ENCODE measurements around the gene CDKN1A.
"Not testable (repeated sequence)": the region's sequence is repeated elsewhere in the genome, so short reads cannot be mapped to it uniquely, and the experiment has no call there.

The CDKN1A gene

DNA sequence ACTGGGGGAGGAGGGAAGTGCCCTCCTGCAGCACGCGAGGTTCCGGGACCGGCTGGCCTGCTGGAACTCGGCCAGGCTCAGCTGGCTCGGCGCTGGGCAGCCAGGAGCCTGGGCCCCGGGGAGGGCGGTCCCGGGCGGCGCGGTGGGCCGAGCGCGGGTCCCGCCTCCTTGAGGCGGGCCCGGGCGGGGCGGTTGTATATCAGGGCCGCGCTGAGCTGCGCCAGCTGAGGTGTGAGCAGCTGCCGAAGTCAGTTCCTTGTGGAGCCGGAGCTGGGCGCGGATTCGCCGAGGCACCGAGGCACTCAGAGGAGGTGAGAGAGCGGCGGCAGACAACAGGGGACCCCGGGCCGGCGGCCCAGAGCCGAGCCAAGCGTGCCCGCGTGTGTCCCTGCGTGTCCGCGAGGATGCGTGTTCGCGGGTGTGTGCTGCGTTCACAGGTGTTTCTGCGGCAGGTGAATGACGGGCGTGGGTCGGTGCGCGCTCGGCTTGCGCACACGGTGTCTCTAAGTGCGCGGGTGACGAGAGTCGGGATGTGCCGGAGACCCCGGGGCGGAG lies at the start of gene CDKN1A:
Gene CDKN1A (plus strand): TSS at position 227 of the 555 bp plus-strand sequence. CDS start 5,388 bp downstream, outside the sequence.
- DNase-seq (ENCODE audit: low read depth, low spot score): peak; percentile 63

DNA sequence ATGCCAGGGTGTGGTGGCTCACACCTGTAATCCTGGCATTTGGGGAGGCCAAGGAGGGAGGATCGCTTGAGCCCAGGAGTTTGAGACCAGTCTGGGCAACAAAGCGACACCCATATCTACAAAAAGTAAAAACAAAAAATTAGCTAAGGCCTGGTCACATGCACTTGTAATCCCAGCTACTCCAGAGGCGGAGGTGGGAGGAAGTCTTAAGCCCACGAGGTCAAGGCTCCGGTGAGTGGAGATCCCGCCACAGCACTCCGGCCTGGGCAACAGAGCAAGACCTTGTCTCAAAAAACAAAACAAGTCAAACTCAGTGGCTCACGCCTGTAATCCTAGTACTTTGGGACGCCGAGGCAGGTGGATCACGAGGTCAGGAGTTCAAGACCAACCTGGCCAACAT lies 48.7 kb upstream of the CDKN1A start:
- no peak for DNase-seq (ENCODE audit: low read depth, low spot score)

DNA sequence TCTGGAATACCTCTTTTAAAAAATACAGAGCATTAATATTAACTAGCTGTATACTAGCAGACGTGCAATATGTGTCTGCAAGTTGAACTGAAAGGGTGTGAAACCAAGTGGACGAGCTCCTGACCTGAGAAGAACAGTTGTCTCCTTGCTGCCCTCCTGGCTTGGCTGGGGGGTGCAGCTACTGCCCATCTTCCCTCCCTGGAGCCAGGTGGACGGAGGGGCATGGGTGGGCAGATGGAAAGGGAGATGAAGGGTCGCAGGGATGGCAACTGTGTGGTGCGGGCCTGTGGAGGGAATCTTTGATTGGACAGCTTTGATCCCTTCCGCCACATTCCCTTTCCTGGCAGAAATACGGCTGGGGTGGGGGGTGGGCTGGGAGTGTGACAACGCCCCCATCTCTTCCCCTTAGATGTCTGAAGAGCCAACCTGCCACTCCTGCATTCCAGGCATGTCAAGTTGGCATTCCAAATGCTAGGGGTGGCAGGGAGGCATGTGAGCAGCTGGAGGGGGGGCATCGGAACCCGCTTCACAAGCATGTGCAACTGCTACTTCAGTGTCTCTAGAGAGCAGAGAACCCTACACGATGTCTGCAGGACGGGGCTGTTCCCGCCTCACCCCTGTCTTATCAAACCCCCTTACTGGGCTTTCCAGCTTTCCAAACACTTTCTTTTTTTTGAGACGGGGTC lies 47.0 kb upstream of the CDKN1A start:
- DNase-seq (ENCODE audit: low read depth, low spot score): no peak

DNA sequence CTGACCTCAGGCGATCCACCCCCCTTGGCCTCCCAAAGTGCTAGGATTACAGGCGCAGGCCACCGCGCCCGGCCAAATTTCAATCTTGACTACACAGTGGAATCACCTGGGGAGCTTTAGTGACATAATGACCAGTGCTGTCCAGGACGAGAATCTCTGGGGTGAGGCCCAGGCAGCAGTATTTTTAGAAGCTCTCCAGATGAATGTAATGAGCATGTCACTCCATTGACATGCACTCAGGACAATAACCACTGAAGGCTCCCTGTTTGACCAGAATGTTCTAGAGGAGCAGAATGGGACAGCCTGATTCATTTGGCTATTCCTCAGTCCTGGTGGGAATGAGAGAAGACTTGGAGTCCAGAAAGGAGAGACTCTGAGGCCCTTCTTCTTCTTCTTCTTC lies 45.1 kb upstream of the CDKN1A start:
- no peak for DNase-seq (ENCODE audit: low read depth, low spot score)

DNA sequence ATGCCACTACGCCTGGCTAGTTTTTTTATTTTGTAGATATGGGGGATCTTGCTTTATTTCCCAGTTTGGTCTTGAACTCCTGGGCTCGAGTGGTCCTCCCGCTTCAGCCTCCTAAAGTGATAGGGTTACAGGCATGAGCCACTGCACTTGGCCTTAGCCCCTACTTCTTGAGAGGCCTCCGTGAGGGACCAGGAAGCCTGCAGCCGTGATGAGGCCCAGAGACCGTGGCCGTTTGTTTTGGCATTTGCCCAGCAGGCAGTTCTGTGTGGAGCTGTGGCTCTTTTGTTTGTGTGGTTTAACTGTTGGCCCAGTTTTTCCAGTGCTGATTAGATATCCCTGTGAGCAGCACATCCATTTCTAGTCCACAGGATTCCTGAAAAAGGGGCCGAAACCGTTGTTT lies 44.6 kb upstream of the CDKN1A start:
- peak; percentile 71 for DNase-seq (ENCODE audit: low read depth, low spot score)

DNA sequence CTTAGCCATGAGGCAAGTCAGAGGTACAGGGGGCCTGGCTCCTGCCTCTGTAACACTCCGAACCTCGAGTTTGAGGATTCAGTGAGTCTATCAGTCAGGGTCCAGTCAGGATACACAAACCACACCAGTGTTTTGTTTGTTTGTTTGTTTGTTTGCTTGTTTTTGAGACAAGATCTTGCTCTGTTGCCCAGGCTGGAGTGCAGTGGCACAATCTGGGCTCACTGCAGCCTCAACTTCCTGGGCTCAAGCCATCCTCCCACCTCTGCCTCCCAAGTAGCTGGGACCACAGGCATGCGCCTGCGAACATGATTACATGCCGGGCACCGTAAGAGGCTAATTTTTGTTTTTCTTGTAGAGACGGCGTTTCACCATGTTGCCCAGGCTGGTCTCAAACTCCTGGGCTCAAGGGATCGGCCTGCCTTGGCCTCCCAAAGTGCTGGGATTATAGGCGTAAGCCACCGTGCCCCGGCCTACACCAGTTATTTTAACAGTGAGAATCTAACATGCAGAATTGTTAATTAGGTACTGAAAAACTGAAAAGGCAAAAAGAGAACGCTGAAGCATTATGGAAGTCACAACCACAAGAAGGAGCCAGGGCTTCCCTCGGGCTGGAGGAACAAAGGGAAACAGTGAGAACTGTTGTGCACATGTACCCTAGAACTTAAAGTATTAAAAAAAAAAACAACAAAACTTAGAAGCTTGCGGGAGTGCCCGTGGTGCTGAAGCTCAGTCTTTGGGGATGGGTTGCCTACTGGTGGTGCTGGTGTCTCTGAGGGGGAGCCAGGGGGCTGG lies 44.0 kb upstream of the CDKN1A start:
- DNase-seq (ENCODE audit: low read depth, low spot score): no peak

DNA sequence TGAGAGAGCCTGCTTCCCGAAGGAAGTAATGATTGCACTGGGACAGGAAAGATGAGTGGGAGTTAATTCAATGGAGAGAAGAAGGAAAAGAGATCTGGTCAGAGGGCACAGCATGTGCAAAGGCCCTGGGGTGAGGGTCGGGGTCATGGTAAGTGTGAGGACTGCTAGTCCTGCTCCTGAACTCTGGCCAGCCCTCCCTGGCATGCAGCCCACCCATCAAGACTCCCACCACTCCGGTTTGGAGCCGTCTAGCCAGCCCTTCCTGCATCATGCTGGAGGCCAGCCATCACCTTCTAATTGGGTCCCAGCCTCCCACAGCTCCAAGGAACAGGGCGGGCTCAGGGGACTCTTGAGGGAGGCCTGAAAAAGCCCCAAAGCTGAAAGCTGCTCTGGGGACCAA lies 42.2 kb upstream of the CDKN1A start:
- DNase-seq (ENCODE audit: low read depth, low spot score): no peak

DNA sequence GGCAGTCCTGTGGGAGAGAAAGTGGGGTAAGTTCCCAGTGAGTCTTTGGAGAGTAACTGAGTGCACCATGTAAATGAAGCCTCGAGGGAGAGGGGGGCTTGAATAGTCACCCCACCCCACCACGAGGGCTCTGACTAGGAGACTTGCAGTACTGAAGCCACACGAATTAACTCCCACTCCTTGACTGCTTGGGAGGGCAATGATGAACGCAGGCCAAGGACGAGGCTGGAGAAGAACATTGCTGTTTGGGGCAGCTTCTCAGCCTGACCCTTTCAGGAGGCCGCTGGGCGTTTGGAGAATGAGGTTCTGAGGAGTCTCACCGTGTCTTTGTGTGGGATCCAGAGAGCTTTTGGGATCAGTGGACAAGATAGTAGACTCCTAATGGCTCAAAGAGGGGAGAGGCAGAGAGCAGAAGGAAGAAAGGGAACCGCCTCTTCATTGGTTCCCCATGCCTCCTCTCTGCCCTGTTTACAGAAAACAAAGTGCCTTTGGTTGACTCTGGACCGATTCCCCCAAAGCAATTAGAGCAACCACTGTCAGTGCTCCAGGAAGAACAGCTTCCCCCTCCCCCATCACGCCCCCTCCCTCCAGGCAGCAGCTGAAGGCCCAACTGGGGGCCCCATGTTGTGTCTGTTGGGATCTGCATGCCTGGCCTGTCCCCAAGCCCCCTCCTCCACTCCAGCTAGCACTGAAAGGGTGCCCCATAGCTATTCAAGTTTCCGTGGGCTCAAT lies 41.7 kb upstream of the CDKN1A start:
- DNase-seq (ENCODE audit: low read depth, low spot score): no peak

DNA sequence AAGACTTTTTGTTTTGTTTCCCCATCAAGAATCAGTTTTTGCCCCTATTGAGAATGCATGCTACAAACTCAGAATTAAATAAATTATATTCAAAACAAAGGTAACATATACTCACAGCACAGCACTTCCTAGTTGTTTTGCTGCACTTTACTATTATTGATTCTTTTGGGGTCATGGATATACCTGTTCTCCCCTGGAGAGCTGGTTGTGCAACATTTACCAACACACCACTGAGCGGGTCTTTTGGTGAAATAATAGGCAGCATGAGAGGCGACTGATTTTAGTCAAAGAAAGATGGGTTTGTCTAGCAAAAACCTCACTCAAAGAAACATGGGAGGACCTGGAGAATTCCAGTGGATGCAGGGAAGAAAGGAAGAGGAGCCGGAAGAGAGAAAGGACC lies 39.9 kb upstream of the CDKN1A start:
- no peak for DNase-seq (ENCODE audit: low read depth, low spot score)

DNA sequence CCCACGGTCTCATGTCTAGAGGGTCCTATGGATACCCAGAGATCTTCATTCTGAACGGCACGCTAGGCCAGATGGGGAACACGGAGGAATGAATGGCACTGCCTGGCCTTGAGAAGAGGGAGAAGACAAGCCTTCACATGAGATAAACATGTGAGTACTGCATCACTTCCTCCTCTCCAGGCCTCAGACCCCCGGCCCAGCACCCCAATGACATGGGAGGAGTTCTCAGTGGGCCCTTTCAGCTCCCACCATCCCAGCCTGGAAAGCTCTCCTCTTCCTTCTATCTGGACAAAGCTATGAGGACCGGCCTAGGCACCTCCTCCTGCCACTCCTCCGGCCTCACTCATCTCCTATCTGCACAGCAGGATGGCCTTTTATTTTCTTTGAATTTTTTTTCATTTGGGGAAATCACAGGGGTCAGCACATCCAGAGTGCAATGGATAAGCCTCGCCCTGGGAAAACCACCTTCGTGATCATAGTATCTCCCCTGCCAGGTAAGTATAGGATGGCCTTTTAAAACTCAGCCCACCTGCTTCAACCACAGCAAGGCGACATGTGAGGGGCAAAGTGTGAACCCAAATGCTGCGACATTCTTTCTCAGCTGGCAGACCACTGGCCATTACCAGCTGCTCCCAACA lies 39.2 kb upstream of the CDKN1A start:
- no peak for DNase-seq (ENCODE audit: low read depth, low spot score)

DNA sequence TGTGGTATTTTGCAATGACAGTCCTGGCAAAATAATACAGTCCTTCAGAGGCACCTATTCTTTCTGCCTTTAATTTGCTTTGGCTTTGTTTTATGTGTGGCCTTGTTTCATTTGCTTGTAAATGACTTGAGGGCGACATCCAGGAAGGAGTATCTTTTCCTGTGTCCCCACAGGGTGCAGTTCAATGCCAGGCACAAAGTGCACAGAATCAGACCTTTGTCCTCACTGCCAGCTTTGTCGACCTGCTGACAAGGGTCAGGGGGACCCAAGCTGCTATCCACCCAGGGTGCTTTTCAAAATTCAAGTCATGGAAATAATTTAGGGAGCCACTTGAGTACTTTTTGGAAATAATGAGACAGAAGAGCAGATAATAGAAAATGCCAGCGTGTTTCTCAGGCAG lies 37.0 kb upstream of the CDKN1A start:
- DNase-seq (ENCODE audit: low read depth, low spot score): no peak

DNA sequence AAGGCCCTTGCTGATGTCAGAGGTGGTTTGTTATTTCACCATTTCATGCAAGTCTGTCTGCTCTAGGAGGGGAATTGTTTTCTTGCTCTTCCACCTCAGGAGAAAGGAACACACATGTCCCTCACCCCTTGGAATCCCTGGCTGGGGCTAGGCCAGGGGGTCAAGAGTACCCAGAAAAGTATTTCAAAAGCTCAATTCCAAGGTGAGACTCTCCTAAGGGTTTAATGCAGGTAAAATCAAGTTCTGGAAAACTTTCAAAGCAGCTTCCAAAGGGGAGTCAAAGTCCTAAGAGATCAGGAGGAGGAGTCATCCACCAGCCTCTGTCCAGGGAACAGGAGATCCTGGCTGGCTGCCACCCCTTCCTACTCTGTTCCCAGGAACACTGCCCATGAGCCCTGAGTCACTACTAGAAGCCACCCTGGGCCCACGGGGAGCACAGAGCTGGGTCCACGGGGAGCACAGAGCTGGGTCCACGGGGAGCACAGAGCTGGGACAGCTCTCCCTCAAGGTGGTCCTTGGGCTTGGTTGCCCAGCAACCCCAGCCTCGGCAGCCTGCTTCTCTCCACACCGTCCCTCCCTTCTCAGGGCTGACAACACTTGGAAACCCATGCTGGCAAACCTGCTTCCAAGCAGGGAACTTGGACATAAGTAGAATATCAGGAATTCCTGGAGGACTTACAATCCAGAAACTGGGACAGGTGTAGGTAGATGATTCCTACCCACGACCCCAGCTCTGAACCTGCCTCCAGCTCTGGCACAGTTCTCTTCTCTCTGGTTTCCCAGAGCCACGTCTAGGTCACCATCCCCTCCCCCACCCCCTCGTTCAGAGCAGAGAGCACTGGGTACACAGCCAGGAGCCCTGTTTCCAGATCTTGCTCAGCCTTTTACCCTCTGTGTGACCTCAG lies 35.3 kb upstream of the CDKN1A start:
- DNase-seq (ENCODE audit: low read depth, low spot score): no peak

DNA sequence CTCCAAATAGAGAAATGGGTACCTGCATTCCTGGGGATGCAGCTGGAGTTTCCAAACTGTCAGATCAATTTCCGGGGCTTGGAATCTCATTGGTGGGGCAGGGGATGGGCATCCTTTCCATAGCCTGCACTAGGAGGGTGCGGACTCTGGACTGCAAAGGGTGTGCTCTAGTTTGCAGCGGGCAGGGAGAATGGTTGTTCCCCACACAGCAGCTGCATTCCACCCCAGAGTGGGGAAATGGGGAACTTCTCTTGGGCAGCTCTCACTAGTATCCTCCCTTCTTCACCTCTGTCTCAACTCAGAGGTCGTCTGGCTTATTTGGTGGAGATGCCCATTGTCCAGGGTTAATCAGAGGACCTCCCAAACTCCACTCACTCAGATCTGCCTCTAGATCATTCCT lies 34.5 kb upstream of the CDKN1A start:
- DNase-seq (ENCODE audit: low read depth, low spot score): no peak

DNA sequence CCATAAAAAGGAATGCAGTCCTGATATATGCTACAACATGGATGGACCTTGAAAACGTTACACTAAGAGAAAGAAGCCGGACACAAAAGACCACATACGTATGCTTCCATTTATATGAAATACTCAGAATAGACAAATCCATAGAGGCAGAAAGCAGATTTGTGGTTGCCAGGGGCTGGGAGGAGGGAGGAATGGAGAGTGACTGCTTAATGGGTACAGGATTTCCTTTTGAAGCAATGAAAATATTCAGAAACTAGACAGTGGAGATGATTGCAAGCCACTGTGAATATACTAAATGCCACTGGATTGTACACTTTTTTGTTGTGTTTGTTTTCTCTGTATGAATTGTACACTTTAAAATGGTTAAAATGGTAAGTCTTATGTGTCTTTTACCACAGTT lies 29.4 kb upstream of the CDKN1A start:
- no peak for DNase-seq (ENCODE audit: low read depth, low spot score)

DNA sequence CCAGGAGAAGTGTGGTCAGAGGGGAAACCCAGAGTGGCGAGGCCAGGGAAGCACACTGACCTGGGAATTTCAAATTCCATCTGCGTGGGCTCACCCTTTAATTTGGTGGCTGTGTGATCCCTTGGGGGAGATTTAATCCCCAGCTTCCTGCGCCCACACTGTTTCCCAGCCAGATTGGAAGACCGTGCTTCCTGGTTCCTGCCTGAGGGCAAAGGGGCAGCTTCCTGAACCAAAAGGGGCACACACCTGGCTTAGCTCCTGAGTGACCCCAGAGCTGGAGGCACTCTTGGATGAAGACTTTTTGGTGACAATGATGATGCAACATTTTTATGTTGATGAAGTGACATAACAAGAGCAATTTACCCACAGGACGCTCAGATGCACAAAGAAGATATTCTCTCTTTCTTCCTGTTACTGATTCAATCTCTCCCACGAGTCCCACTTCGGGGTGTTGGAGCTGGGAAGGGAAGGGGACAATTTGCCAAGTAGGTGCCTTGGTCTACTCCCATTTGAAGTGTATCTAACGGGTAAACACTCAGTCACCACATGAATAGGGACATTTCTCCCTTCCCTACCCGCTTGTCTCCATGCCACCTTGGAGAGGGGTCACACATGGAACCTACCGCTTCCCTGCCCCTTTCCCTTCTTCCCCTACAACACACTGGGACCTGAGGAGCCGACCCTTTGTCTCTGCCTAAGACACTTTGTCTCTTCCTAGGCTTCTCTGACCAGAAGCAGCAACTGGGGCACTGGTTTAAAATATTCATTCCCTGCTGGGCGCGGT lies 28.6 kb upstream of the CDKN1A start:
- DNase-seq (ENCODE audit: low read depth, low spot score): no peak

DNA sequence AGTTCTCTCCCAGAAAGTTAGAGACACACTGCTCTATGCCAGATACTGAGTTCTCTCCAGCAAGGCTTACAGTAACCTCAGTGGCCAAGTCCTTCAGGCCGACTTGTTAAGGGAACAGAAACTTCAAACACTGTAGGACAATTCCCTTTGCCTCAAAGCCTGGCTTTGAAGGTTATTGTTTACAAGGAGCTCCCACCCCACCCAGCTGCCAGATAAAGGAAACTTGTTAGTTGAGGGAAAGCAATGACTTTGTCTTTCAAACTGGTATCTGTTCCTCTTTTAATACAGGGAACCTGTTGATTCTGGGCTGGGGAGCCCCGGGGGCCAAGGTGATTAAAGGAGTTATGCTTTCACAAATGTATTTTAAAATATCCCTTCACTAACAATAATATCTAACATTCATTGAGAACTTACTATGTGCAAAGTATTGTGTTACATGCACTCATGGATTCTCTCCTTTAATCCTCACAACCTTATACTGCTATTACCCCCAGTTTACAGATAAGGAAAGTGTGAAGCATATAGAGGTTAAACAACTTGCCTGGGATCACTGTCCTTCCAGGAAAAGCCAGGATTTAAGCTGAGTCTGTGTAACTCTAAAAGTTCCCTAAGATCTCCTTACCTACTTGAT lies 27.6 kb upstream of the CDKN1A start:
- no peak for DNase-seq (ENCODE audit: low read depth, low spot score)

DNA sequence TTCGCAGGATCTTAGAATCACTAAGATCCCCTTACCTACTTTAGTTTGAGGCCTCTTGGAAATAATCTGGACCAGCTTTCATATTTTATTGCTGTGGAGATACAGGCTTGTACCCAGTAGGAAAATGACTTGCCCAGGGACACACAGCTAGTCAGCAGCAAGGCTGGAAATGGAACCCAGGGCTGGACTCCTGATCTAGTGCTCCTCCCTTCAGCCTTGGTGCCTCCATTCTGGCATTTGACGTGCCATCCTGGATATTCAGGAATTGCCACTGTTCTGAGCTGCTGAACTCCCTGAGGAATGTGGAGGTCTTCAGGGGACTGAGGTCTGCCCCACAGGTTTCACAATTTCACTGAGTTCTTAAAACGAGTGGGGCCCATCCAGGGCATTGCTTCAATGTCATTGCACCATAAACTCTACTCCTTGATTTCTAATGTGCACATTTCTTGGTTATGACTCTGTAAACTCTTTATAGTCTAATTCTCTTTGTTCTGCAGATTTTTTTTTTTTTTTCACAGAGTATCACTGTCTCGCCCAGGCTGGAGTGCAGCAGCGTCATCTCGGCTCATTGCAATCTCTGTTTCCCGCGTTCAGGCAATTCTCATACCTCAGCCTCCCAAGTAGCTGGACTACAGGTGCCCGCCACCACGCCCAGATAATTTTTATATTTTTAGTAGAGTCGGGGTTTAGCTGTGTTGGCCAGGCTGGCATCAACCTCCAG lies 26.7 kb upstream of the CDKN1A start:
- no peak for DNase-seq (ENCODE audit: low read depth, low spot score)

DNA sequence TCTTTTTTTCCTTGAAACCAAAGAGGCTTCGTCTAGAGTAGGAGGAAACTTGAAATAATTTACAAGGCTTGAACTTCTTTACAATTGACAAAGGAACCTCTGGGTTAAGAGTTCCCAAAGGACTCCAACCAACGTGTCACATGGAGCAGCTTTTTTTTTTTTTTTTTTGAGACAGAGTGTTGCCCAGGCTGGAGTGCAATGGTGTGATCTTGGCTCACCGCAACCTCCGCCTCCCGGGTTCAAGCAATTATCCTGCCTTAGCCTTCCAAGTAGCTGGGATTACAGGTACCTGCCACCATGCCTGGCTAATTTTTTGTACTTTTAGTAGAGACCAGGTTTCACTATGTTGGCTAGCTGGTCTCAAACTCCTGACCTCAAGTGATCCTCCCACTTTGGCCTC lies 24.0 kb upstream of the CDKN1A start:
- not testable (repeated sequence) for DNase-seq (ENCODE audit: low read depth, low spot score)
